Central memory CD4-positive, alpha-beta T cell (primary cell): ENCODE data around the gene HDAC4.
"Not testable (repeated sequence)": the region's sequence is repeated elsewhere in the genome, so short reads cannot be mapped to it uniquely, and the experiment has no call there.

Experiments
- DNase-seq: peaks from one replicate; pipeline ENCODE4 v3.0.0; 2022

Gene HDAC4

GRCh38 chr2:239050252-239050649 lies 350.6 kb downstream of the HDAC4 start:
- DNase-seq, result no peak

- no peak for DNase-seq
Measured at GRCh38 chr2:239049421-239050251, 351.2 kb downstream of the HDAC4 start.

- no peak for DNase-seq
Measured at GRCh38 chr2:239048736-239049135, 352.1 kb downstream of the HDAC4 start.

- DNase-seq, result no peak
Measured at GRCh38 chr2:239047861-239048260, 353.0 kb downstream of the HDAC4 start.

GRCh38 chr2:239047420-239047819 lies 353.4 kb downstream of the HDAC4 start:
- DNase-seq, result no peak

- no peak for DNase-seq
Measured at GRCh38 chr2:239046822-239047221, 354.0 kb downstream of the HDAC4 start.

GRCh38 chr2:239044336-239044735 lies 356.5 kb downstream of the HDAC4 start:
- no peak for DNase-seq

- no peak for DNase-seq
Measured at GRCh38 chr2:239043326-239043725, 357.5 kb downstream of the HDAC4 start.

- DNase-seq, result no peak
Measured at GRCh38 chr2:239042551-239043320, 358.1 kb downstream of the HDAC4 start.

- DNase-seq, result no peak
Measured at GRCh38 chr2:239042046-239042445, 358.8 kb downstream of the HDAC4 start.

GRCh38 chr2:239041062-239041461 lies 359.8 kb downstream of the HDAC4 start:
- DNase-seq, result no peak

- DNase-seq, result no peak
Measured at GRCh38 chr2:239040152-239040761, 360.6 kb downstream of the HDAC4 start.

- no peak for DNase-seq
Measured at GRCh38 chr2:239039479-239039861, 361.4 kb downstream of the HDAC4 start.

GRCh38 chr2:239038773-239039478 lies 361.9 kb downstream of the HDAC4 start:
- no peak for DNase-seq

- not testable (repeated sequence) for DNase-seq
Measured at GRCh38 chr2:239038284-239038683, 362.5 kb downstream of the HDAC4 start.

GRCh38 chr2:239037559-239037910 lies 363.3 kb downstream of the HDAC4 start:
- no peak for DNase-seq

- no peak for DNase-seq
Measured at GRCh38 chr2:239036819-239037558, 363.8 kb downstream of the HDAC4 start.

- no peak for DNase-seq
Measured at GRCh38 chr2:239035997-239036731, 364.7 kb downstream of the HDAC4 start.

- DNase-seq, result peak; percentile 36
Measured at GRCh38 chr2:239035361-239035814, 365.4 kb downstream of the HDAC4 start.

GRCh38 chr2:239034561-239035341 lies 366.1 kb downstream of the HDAC4 start:
- DNase-seq, result no peak
